ENCODE data around the gene WDFY4. TPM values are rescaled to one million over a fixed set of nuclear protein-coding genes. Genes with fewer than 3 reads are reported as not detected.

Gene WDFY4
- total and polyA plus RNA-seq, 2 experiments from 2014 or later, result 0.14 TPM; not detected in 1

- no peak for DNase-seq (ENCODE audit: low spot score)
- Histone ChIP-seq H3K4me2 (no peak overlapping the region), H3K9me2 (ENCODE audit: insufficient read depth) (0 out of 2 replicates have a peak, but pooled peaks cover 4% of the 10 kb centered on the region), H3K79me2 (replicated peaks; ENCODE audit: insufficient read depth) (no peaks in the 10 kb centered on the region), H2AFZ (no peak overlapping the region), H3F3A (replicated peaks; ENCODE audit: low read depth) (no peaks in the 10 kb centered on the region), H3K27me3 (ENCODE audit: insufficient read depth) (no peaks in the 10 kb centered on the region), H3K36me3 (ENCODE audit: insufficient read depth) (no peaks in the 10 kb centered on the region), H3K4me1 (ENCODE audit: insufficient read depth) (no peaks in the 10 kb centered on the region), H3K4me3 (no peak overlapping the region), H3K27ac (ENCODE audit: low read depth) (no peak overlapping the region), H4K20me1 (replicated peaks; ENCODE audit: insufficient read depth) (no peaks in the 10 kb centered on the region)
- no peak for ATAC-seq
- no peak overlapping the region for H3K4me3 Mint-ChIP-seq
- H3K4me1 Mint-ChIP-seq, result peaks cover 3% of the 10 kb centered on the region; the same call in 1 of the 3 replicates
- no peaks in the 10 kb centered on the region for H3K36me3 Mint-ChIP-seq (ENCODE audit: low read depth)
- no peaks in the 10 kb centered on the region for H3K9me3 Mint-ChIP-seq
- TF ChIP-seq ZNF462 (CRISPR knock-in tag; IDR thresholded peaks at IDR 0.05), result no peak
- TF ChIP-seq ZNF114 (CRISPR knock-in tag; IDR thresholded peaks at IDR 0.05), result no peak
- TF ChIP-seq NANOG (IDR thresholded peaks at IDR 0.05; ENCODE audit: borderline replicate concordance), result no peak
- no peak for TF ChIP-seq ETS1 (IDR thresholded peaks at IDR 0.05)
- TF ChIP-seq JUNB (IDR thresholded peaks at IDR 0.05; ENCODE audit: unreplicated experiment), result no peak
- TF ChIP-seq STAT1 (IDR thresholded peaks at IDR 0.05; ENCODE audit: unreplicated experiment), result no peak
- TF ChIP-seq POLR2AphosphoS5 (IDR thresholded peaks at IDR 0.05; ENCODE audit: low read depth), result no peak
- no peak for TF ChIP-seq ZNF331 (CRISPR knock-in tag; IDR thresholded peaks at IDR 0.05; ENCODE audit: low read depth)
- TF ChIP-seq CTCF (conservative IDR thresholded peaks at IDR 0.05; ENCODE audit: low read depth in 2 of 2), result no peak
- no peak for TF ChIP-seq CREB1 (CRISPR knock-in tag; IDR thresholded peaks at IDR 0.05; ENCODE audit: low read depth)
- TF ChIP-seq EZH2 (IDR thresholded peaks at IDR 0.05; ENCODE audit: low read depth, unreplicated experiment), result no peak
- H3K27ac Mint-ChIP-seq, result no peak overlapping the region
- H3K27me3 Mint-ChIP-seq (ENCODE audit: insufficient read depth, low read depth, poor library complexity), result no peaks in the 10 kb centered on the region
Observed at GRCh38 chr10:48778193-48778857, 93.7 kb downstream of the WDFY4 start.
